Hippocampal formation (tissue), 2 donors: ENCODE results near the gene KIF5C.

Source experiments
- DNase-seq, 2 donors: peaks; one replicate each; lab custom pipeline; 2025; lab: John Stamatoyannopoulos, UW

KIF5C gene

GRCh38 chr2:149049142-149049541, 174.1 kb downstream of the KIF5C start:
- DNase-seq, result no peak

GRCh38 chr2:149050188-149050587, 175.2 kb downstream of the KIF5C start:
- no peak for DNase-seq

- no peak for DNase-seq
These were observed 180.7 kb downstream of the KIF5C start for GRCh38 chr2:149055751-149056150.

GRCh38 chr2:149056541-149057255, 181.7 kb downstream of the KIF5C start:
- no peak for DNase-seq

- DNase-seq, result no peak
These were observed 182.4 kb downstream of the KIF5C start for GRCh38 chr2:149057401-149057800.

GRCh38 chr2:149058936-149059335, 183.9 kb downstream of the KIF5C start:
- no peak for DNase-seq

GRCh38 chr2:149059822-149060221, 184.8 kb downstream of the KIF5C start:
- no peak for DNase-seq

GRCh38 chr2:149061133-149061745, 186.2 kb downstream of the KIF5C start:
- DNase-seq, result no peak

GRCh38 chr2:149062531-149062930, 187.5 kb downstream of the KIF5C start:
- no peak for DNase-seq

- no peak for DNase-seq
These were observed 188.2 kb downstream of the KIF5C start for GRCh38 chr2:149063177-149063576.

- no peak for DNase-seq
These were observed 189.4 kb downstream of the KIF5C start for GRCh38 chr2:149064365-149064841.

- DNase-seq, result no peak
These were observed 190.0 kb downstream of the KIF5C start for GRCh38 chr2:149064856-149065630.

- no peak for DNase-seq
These were observed 193.4 kb downstream of the KIF5C start for GRCh38 chr2:149068225-149068995.

GRCh38 chr2:149068996-149069888, 194.2 kb downstream of the KIF5C start:
- DNase-seq, result no peak

GRCh38 chr2:149070681-149071320, 195.8 kb downstream of the KIF5C start:
- no peak for DNase-seq

- DNase-seq, result no peak
These were observed 200.1 kb downstream of the KIF5C start for GRCh38 chr2:149075105-149075504.

- DNase-seq, result no peak
These were observed 200.8 kb downstream of the KIF5C start for GRCh38 chr2:149075853-149076252.
